Measurements from ENCODE around the gene MZT2B. TPM values are rescaled to one million over a fixed set of nuclear protein-coding genes. Genes with fewer than 3 reads are reported as not detected.
"Not testable (repeated sequence)": the region's sequence is repeated elsewhere in the genome, so short reads cannot be mapped to it uniquely, and the experiment has no call there.

Gene MZT2B
- total and polyA plus RNA-seq, 4 experiments from 2014 or later = 184 to 207 (median 202) TPM

DNA sequence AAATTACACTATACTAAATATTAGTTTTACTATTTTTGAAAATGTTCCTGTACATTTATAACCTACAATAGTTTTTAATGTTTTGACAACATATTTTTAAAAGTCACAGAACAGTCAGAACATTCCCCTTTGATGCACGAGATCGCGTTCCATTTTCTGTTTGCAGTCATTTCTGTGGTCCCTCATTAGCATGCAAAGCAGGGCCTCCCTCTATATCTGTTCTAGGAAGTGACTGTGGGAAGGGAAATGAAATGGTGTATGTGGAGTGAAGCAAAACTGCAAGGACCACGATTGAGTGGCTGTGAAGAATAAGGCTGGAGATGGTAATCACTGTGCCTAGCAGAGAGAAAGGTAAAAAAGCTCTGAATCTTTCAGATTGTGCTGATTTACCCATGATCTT is 40.5 kb downstream of the MZT2B start:
- CTCF ChIA-PET (ENCODE audit: partially characterized antibody); H3K9me3 ChIP-seq (ENCODE audit: control insufficient read depth in 1 of 2, low read length in 2 of 2); intact Hi-C loops (cut with micrococcal nuclease); H3K4me1 Mint-ChIP-seq; H3K27me3 ChIP-seq (ENCODE audit: insufficient read depth, low read length); DNase-seq; POLR2A ChIA-PET (ENCODE audit: partially characterized antibody); H3K36me3 ChIP-seq (ENCODE audit: insufficient read depth, low read length); H3K4me1 ChIP-seq (ENCODE audit: insufficient read depth, low read length); H3K4me3 ChIP-seq (ENCODE audit: low read length in 2 of 2); H3K27ac Mint-ChIP-seq; H3K36me3 Mint-ChIP-seq; H3K9me3 Mint-ChIP-seq; H3K27ac ChIP-seq (ENCODE audit: low read depth, low read length); H3K4me3 Mint-ChIP-seq: not testable (repeated sequence)
- peaks cover 5 to 12% of the 10 kb centered on the region in 2 donors for H3K27me3 Mint-ChIP-seq

DNA sequence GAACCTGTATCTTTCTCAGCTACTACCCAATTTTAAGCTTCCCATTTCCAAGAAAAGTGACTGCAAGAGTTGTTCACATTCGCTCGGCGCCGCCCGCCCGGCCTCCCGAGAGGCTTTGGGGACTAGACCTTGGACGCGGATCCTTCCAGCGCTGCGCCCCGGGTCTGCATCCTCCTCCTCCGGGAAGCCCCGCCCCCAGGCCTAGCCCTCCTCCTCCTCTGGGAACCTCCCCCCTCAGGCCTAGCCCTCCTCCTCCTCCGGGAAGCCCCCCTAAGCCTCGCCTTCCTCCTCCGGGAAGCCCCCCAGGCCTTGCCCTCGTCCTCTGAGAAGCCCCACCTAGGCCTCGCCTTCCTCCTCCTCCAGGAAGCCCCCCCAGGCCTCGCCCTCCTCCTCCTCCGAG is 45.9 kb downstream of the MZT2B start:
- H3K27ac Mint-ChIP-seq; H3K27me3 ChIP-seq (ENCODE audit: insufficient read depth, low read length); H3K27ac ChIP-seq (ENCODE audit: low read depth, low read length); H3K27me3 Mint-ChIP-seq; H3K9me3 Mint-ChIP-seq; H3K4me1 Mint-ChIP-seq; intact Hi-C loops (cut with micrococcal nuclease); H3K36me3 Mint-ChIP-seq; H3K9me3 ChIP-seq (ENCODE audit: control insufficient read depth in 1 of 2, low read length in 2 of 2); H3K4me3 Mint-ChIP-seq; POLR2A ChIA-PET (ENCODE audit: partially characterized antibody); H3K4me3 ChIP-seq (ENCODE audit: low read length in 2 of 2); CTCF ChIA-PET (ENCODE audit: partially characterized antibody); H3K4me1 ChIP-seq (ENCODE audit: insufficient read depth, low read length); H3K36me3 ChIP-seq (ENCODE audit: insufficient read depth, low read length); DNase-seq: not testable (repeated sequence)

DNA sequence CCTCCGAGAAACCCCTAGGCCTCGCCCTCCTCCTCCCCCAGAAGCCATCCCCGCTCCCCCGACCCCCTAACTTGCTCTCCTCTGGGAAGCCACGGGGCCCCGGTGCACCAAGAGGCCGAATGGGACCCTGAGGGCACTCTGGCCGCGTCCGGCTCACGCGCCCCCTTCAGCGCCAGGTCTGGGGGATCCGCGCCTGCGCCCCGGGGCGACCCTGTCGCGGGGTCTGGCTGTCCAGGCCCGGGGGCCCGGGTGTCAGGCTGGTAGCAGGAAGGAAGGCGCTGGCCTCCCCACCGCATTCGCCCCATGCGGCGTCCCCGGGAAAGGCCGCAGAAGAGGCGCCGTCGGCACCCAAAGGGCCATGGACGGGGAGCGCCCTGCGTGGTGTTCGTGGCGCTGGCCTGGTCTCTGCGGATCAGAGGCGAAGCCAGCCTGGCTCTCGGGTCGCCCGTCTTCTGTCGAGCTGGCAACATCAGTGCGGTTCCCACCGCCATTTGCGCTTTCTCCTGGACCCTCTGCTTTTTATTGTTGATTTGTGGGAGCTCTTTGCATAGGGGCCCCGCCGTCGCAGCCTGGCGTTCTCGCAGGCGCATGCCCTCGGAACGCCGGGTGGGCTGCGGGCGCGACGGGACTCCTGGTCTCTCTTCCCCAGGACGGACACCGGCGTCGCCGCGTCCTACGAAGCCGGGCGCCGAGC is 46.6 kb downstream of the MZT2B start:
- H3K36me3 Mint-ChIP-seq; intact Hi-C loops (cut with micrococcal nuclease): not testable (repeated sequence)

DNA sequence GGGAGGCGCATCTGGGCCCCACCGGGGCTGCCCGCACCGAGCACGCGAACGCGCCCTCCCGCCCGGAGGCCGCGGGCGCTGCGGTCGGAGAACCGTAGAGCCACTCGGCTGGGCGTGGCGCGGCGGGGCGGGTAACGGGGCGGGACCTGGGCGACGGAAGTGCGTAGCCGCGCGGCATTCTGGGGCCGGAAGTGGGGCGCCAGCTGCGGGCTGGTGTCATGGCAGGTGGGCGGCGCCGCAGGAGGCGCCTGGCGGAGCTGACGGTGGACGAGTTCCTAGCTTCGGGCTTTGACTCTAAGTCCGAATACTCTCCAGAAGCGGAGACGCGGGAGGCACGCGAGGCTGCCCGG is 47.1 kb downstream of the MZT2B start:
- H3K9me3 ChIP-seq (ENCODE audit: control insufficient read depth in 1 of 2, low read length in 2 of 2); H3K4me3 ChIP-seq (ENCODE audit: low read length in 2 of 2); H3K4me1 ChIP-seq (ENCODE audit: insufficient read depth, low read length); H3K27me3 Mint-ChIP-seq; H3K9me3 Mint-ChIP-seq; intact Hi-C loops (cut with micrococcal nuclease); H3K4me1 Mint-ChIP-seq; H3K36me3 ChIP-seq (ENCODE audit: insufficient read depth, low read length); H3K27ac ChIP-seq (ENCODE audit: low read depth, low read length); H3K4me3 Mint-ChIP-seq; H3K27me3 ChIP-seq (ENCODE audit: insufficient read depth, low read length); CTCF ChIA-PET (ENCODE audit: partially characterized antibody); H3K27ac Mint-ChIP-seq; POLR2A ChIA-PET (ENCODE audit: partially characterized antibody); H3K36me3 Mint-ChIP-seq: not testable (repeated sequence)
- peak in 4 of 5 donors; percentile 1 to 56 (median 31) for DNase-seq

More for the DNA sequence above, 46.6 kb downstream of the MZT2B start:
- H3K27me3 Mint-ChIP-seq; H3K9me3 ChIP-seq (ENCODE audit: control insufficient read depth in 1 of 2, low read length in 2 of 2); CTCF ChIA-PET (ENCODE audit: partially characterized antibody); H3K27ac ChIP-seq (ENCODE audit: low read depth, low read length); H3K27me3 ChIP-seq (ENCODE audit: insufficient read depth, low read length); H3K27ac Mint-ChIP-seq; POLR2A ChIA-PET (ENCODE audit: partially characterized antibody); H3K4me1 ChIP-seq (ENCODE audit: insufficient read depth, low read length); H3K4me1 Mint-ChIP-seq; H3K4me3 Mint-ChIP-seq; H3K9me3 Mint-ChIP-seq; H3K36me3 ChIP-seq (ENCODE audit: insufficient read depth, low read length); H3K4me3 ChIP-seq (ENCODE audit: low read length in 2 of 2); DNase-seq: not testable (repeated sequence)

DNA sequence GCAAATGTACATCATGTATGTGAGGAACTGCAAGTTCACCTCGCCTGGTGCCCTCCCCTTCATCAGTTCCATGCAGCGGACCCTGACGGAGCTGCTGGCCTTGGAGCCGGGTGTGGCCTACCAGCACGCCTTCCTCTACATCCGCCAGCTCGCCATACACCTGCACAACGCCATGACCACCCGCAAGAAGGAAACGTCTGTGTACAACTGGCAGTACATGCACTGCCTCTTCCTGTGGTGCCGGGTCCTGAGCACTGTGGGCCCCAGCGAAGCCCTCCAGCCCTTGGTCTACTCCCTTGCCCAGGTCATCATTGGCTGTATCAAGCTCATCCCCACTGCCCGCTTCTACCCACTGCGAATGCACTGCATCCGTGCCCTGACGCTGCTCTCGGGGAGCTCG is 48.3 kb downstream of the MZT2B start:
- H3K4me1 Mint-ChIP-seq; H3K4me1 ChIP-seq (ENCODE audit: insufficient read depth, low read length); intact Hi-C loops (cut with micrococcal nuclease); H3K27me3 Mint-ChIP-seq; H3K4me3 ChIP-seq (ENCODE audit: low read length in 2 of 2); H3K27me3 ChIP-seq (ENCODE audit: insufficient read depth, low read length); H3K27ac Mint-ChIP-seq; H3K9me3 Mint-ChIP-seq; H3K27ac ChIP-seq (ENCODE audit: low read depth, low read length); POLR2A ChIA-PET (ENCODE audit: partially characterized antibody); H3K9me3 ChIP-seq (ENCODE audit: control insufficient read depth in 1 of 2, low read length in 2 of 2); H3K36me3 Mint-ChIP-seq; CTCF ChIA-PET (ENCODE audit: partially characterized antibody); DNase-seq; H3K36me3 ChIP-seq (ENCODE audit: insufficient read depth, low read length): not testable (repeated sequence)
- H3K4me3 Mint-ChIP-seq = peak overlapping the region in 1 of 8 donors; percentile 20

DNA sequence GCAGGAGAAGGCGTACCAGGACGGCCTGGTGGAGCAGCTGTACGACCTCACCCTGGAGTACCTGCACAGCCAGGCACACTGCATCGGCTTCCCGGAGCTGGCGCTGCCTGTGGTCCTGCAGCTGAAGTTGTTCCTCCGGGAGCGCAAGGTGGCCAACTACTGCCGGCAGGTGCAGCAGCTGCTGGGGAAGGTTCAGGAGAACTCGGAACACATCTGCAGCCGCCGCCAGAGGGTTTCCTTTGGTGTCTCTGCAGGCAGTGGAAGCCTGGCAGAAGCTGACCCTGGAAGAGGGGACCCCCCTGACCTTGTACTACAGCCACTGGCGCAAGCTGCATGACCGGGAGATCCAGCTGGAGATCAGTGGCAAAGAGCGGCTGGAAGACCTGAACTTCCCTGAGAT is 48.8 kb downstream of the MZT2B start:
- not testable (repeated sequence) for H3K36me3 Mint-ChIP-seq, H3K27me3 Mint-ChIP-seq

DNA sequence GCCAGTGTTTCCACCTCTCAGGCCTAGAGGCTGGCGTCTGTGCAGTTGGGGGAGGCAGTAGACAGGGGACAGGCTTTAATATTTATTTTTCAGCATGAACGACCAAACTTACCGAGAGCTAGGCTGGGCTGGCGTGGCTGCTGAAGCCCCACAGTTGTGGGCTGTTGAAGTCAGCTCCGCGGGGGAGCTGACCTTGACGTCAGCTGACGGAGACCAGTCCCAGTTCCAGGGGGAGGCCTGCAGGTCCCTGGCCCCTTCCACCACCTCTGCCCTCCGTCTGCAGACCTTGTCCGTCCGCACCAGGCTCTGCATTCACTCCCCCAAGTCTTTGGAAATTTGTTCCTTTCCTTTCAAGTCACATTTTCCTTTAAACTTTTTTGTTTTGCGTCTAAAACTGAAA is 49.6 kb downstream of the MZT2B start:
- no peaks in the 10 kb centered on the region for H3K27me3 ChIP-seq (ENCODE audit: insufficient read depth, low read length)
- H3K9me3 ChIP-seq (ENCODE audit: control insufficient read depth in 1 of 2, low read length in 2 of 2) = no peaks in the 10 kb centered on the region
- Mint-ChIP-seq H3K27me3 (peaks cover 3% of the 10 kb centered on the region in 2 donors), H3K4me1 (peaks cover 0 to 8% (median 0%) of the 10 kb centered on the region in 4 donors), H3K4me3 (peak overlapping the region in 1 of 8 donors; percentile 48), H3K9me3 (peaks cover 0 to 3% (median 0%) of the 10 kb centered on the region in 8 donors), H3K36me3 (no peaks in the 10 kb centered on the region), H3K27ac (no peak overlapping the region)
- no peak overlapping the region for H3K27ac ChIP-seq (ENCODE audit: low read depth, low read length)
- no peak for DNase-seq
- ChIA-PET POLR2A (ENCODE audit: partially characterized antibody) (no interaction called here), CTCF (ENCODE audit: partially characterized antibody) (no interaction called here)
- H3K4me1 ChIP-seq (ENCODE audit: insufficient read depth, low read length) = no peaks in the 10 kb centered on the region
- no peak overlapping the region for H3K4me3 ChIP-seq (ENCODE audit: low read length in 2 of 2)
- H3K36me3 ChIP-seq (ENCODE audit: insufficient read depth, low read length) = no peaks in the 10 kb centered on the region
- intact Hi-C loops (cut with micrococcal nuclease) = no loop called here

More for the DNA sequence above, 48.8 kb downstream of the MZT2B start:
- H3K9me3 Mint-ChIP-seq; H3K4me3 ChIP-seq (ENCODE audit: low read length in 2 of 2); CTCF ChIA-PET (ENCODE audit: partially characterized antibody); H3K4me1 ChIP-seq (ENCODE audit: insufficient read depth, low read length); H3K36me3 ChIP-seq (ENCODE audit: insufficient read depth, low read length); H3K27ac ChIP-seq (ENCODE audit: low read depth, low read length); intact Hi-C loops (cut with micrococcal nuclease); H3K9me3 ChIP-seq (ENCODE audit: control insufficient read depth in 1 of 2, low read length in 2 of 2); DNase-seq; H3K27ac Mint-ChIP-seq; H3K4me3 Mint-ChIP-seq; H3K27me3 ChIP-seq (ENCODE audit: insufficient read depth, low read length); H3K4me1 Mint-ChIP-seq; POLR2A ChIA-PET (ENCODE audit: partially characterized antibody): not testable (repeated sequence)

DNA sequence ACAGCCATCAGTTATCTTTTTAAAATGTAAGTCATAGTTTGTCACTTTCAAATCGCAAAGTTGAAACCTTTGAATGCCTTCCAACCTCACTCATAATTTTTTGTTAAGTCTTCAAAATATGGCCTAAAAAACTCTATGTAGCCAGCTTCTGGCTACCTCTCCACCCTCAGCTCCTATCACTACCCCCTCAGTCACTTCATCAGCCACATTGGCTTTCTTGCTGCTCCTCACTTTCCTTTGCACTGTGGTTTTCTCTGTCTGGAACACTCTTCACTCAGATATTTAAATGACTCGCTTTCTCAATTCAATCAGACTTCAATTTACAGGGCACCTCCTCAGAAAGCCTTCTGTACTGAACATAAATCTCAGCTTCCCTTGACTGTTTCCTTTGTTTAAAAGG is 51.0 kb downstream of the MZT2B start:
- DNase-seq; POLR2A ChIA-PET (ENCODE audit: partially characterized antibody); H3K27ac ChIP-seq (ENCODE audit: low read depth, low read length); H3K27me3 Mint-ChIP-seq; H3K27ac Mint-ChIP-seq; H3K4me3 ChIP-seq (ENCODE audit: low read length in 2 of 2); H3K4me3 Mint-ChIP-seq; CTCF ChIA-PET (ENCODE audit: partially characterized antibody); H3K36me3 Mint-ChIP-seq; intact Hi-C loops (cut with micrococcal nuclease); H3K4me1 ChIP-seq (ENCODE audit: insufficient read depth, low read length); H3K4me1 Mint-ChIP-seq; H3K27me3 ChIP-seq (ENCODE audit: insufficient read depth, low read length); H3K36me3 ChIP-seq (ENCODE audit: insufficient read depth, low read length); H3K9me3 Mint-ChIP-seq; H3K9me3 ChIP-seq (ENCODE audit: control insufficient read depth in 1 of 2, low read length in 2 of 2): not testable (repeated sequence)

Measured in CD4-positive, alpha-beta memory T cell (primary cell).